K562 (cell line): ENCODE measurements around the gene TCF20. TPM values are rescaled to one million over a fixed set of nuclear protein-coding genes. Genes with fewer than 3 reads are reported as not detected.
A peak's percentile ranks its signal among the peaks of the same experiment; 100 is the strongest.

Experiments
- ATAC-seq: fragments of 200-7000 bp; cut with Tn5 transposase; 3 replicates; pipeline ENCODE4 v1.9.1; 2020; ENCODE audit warnings: moderate library complexity
- BruUV-seq: library from RNA; stranded (reverse); fragments of 400-500 nt; replicated peaks from 2 replicates; lab custom pipeline; 2021; lab: Mats Ljungman, UMichigan
- CTCF ChIA-PET: fragments of 300-600 bp; formaldehyde crosslinking; extraction: SDS; loops from one replicate; lab custom pipeline; 2021; ENCODE audit warnings: low intra/inter-chr PET ratio; lab: Yijun Ruan, JAX
- POLR2A ChIA-PET: fragments of 300-600, 350-650 bp; sonication (Branson Sonifier 250); formaldehyde crosslinking; extraction: SDS; loops from one replicate; lab custom pipeline; 2021; ENCODE audit warnings: antibody characterized with exemption, inconsistent platforms; lab: Yijun Ruan, JAX
- DNase-seq, 4 experiments: peaks; one replicate each; pipeline versions ENCODE4 v3.0.0 to v3.0.0-alpha.2; 2011 to 2018; ENCODE audit warnings: low spot score in 3 of 4, mixed read lengths in 3 of 4; ENCODE audit errors: extremely low read depth in 1 of 4
- FAIRE-seq: peaks from 2 replicates; lab custom pipeline; 2011; peaks lifted over from hg19 to GRCh38; lab: Jason Lieb, UNC
- H2AFZ ChIP-seq: 2 replicates; pipeline ENCODE4 v1.6.0; 2011; ENCODE audit warnings: low read depth, low read length, control low read depth, inconsistent platforms
- H3K27ac ChIP-seq: fragments of 200-600 bp; 3 replicates; pipeline ENCODE4 v1.8.0; 2011; ENCODE audit warnings: low read depth, mild to moderate bottlenecking, control low read depth, inconsistent platforms, low read length, moderate library complexity, mixed read lengths; ENCODE audit errors: extremely low read depth
- H3K27me3 ChIP-seq, 2 experiments: fragments of 300-600 bp in 1 of 2; 2 replicates in 1 of 2; 3 replicates in 1 of 2; pipeline versions ENCODE4 v1.6.0 to v1.8.0; 2011; ENCODE audit warnings: inconsistent platforms in 2 of 2, low read length in 2 of 2, mild to moderate bottlenecking in 1 of 2, mixed read lengths in 1 of 2, moderate library complexity in 1 of 2; ENCODE audit not compliant: control insufficient read depth in 2 of 2, insufficient read depth in 2 of 2
- H3K36me3 ChIP-seq: fragments of 300-600 bp; 3 replicates; pipeline ENCODE4 v1.8.0; 2011; ENCODE audit warnings: mild to moderate bottlenecking, low read length, inconsistent platforms; ENCODE audit not compliant: control insufficient read depth, insufficient read depth
- H3K4me1 ChIP-seq, 2 experiments: fragments of 200-600 bp in 1 of 2; replicated peaks in 1 of 2; 2 replicates in 1 of 2; 3 replicates in 1 of 2; pipeline versions ENCODE4 v1.5.1 to v1.8.0; 2011; ENCODE audit warnings: inconsistent platforms in 2 of 2, low read length in 2 of 2, mild to moderate bottlenecking in 1 of 2, mixed read lengths in 1 of 2, moderate library complexity in 1 of 2; ENCODE audit not compliant: control insufficient read depth in 2 of 2, insufficient read depth in 2 of 2
- H3K4me2 ChIP-seq: 2 replicates; pipeline ENCODE4 v1.6.1; 2011; ENCODE audit warnings: low read length, control low read depth, inconsistent platforms, mixed read lengths; ENCODE audit not compliant: insufficient read depth
- H3K4me3 ChIP-seq: fragments of 200-600 bp; sonication (generic), shearing (Covaris generic); 2 replicates; pipeline ENCODE4 v1.5.1; 2016; ENCODE audit warnings: control low read depth, inconsistent platforms
- H3K79me2 ChIP-seq: fragments of 200-600 bp; 3 replicates; pipeline ENCODE4 v1.8.0; 2011; ENCODE audit warnings: low read length, inconsistent platforms; ENCODE audit not compliant: control insufficient read depth, insufficient read depth
- H3K9ac ChIP-seq, 2 experiments: 2 replicates each; pipeline versions ENCODE4 v1.6.0 to v1.6.1; 2011; ENCODE audit warnings: low read depth in 2 of 2, low read length in 2 of 2, control low read depth in 1 of 2, inconsistent platforms in 1 of 2, mild to moderate bottlenecking in 1 of 2, mixed read lengths in 1 of 2; ENCODE audit not compliant: insufficient read depth in 1 of 2
- H3K9me1 ChIP-seq: one replicate; pipeline ENCODE4 v1.6.0; 2011; ENCODE audit warnings: inconsistent platforms, mild to moderate bottlenecking, low read length, moderate library complexity; ENCODE audit not compliant: control insufficient read depth, insufficient read depth
- H3K9me3 ChIP-seq: replicated peaks from 2 replicates; pipeline ENCODE4 v1.5.1; 2011; ENCODE audit warnings: low read depth, low read length, inconsistent platforms; ENCODE audit not compliant: control insufficient read depth, insufficient read depth
- H4K20me1 ChIP-seq: replicated peaks from 2 replicates; pipeline ENCODE4 v1.6.1; 2011; ENCODE audit warnings: low read length, inconsistent platforms, mixed read lengths; ENCODE audit not compliant: control insufficient read depth, insufficient read depth
- BRCA1 ChIP-seq, 2 experiments: fragments of 450-650 bp in 1 of 2; sonication (generic) in 1 of 2; formaldehyde crosslinking in 1 of 2; IDR thresholded peaks; 2 replicates each; pipeline versions ENCODE4 v1.5.0 to v1.6.1; 2017 to 2020; ENCODE audit warnings: mild to moderate bottlenecking in 1 of 2, missing genetic modification reagents in 1 of 2
- ESRRB ChIP-seq: fragments of 250-450 bp; sonication (Bioruptor Pico); IDR thresholded peaks from 2 replicates; pipeline ENCODE4 v1.5.0; 2020; ENCODE audit warnings: mild to moderate bottlenecking, moderate library complexity, borderline replicate concordance
- FOXO4 ChIP-seq: fragments of 450-650 bp; formaldehyde crosslinking; IDR thresholded peaks from 2 replicates; pipeline ENCODE4 v1.4.0; 2020; ENCODE audit warnings: mild to moderate bottlenecking, moderate library complexity
- ILK ChIP-seq: fragments of 450-650 bp; IDR thresholded peaks from 2 replicates; pipeline ENCODE4 v1.6.1; 2016; ENCODE audit warnings: missing genetic modification characterization, low read depth, mild to moderate bottlenecking, missing compliant biosample characterization, moderate library complexity, borderline replicate concordance
- IRF2 ChIP-seq: sonication (generic); formaldehyde crosslinking; IDR thresholded peaks from 2 replicates; pipeline ENCODE4 v1.8.1; 2022; ENCODE audit warnings: mild to moderate bottlenecking, missing genetic modification reagents
- NFE2L1 ChIP-seq: fragments of 450-650 bp; IDR thresholded peaks from 2 replicates; pipeline ENCODE4 v1.6.1; 2016; ENCODE audit warnings: missing genetic modification characterization, low read depth, mild to moderate bottlenecking, missing compliant biosample characterization, moderate library complexity, borderline replicate concordance
- PYGO2 ChIP-seq: fragments of 450-650 bp; IDR thresholded peaks from 2 replicates; pipeline ENCODE4 v1.6.1; 2016; ENCODE audit warnings: mild to moderate bottlenecking, missing genetic modification characterization, moderate library complexity, missing compliant biosample characterization
- RBM25 ChIP-seq: fragments of 200-400 bp; formaldehyde crosslinking; IDR thresholded peaks from 2 replicates; pipeline ENCODE4 v1.6.1; 2018; ENCODE audit warnings: low read length, low read depth, moderate library complexity; ENCODE audit not compliant: severe bottlenecking
- SMAD3 ChIP-seq: fragments of 450-650 bp; formaldehyde crosslinking; conservative IDR thresholded peaks from 2 replicates; pipeline ENCODE4 v1.4.0; 2020; ENCODE audit warnings: mild to moderate bottlenecking
- SRSF9 ChIP-seq: fragments of 200-400 bp; formaldehyde crosslinking; IDR thresholded peaks from 2 replicates; pipeline ENCODE4 v1.6.1; 2017; ENCODE audit warnings: low read depth, low read length, borderline replicate concordance
- TAF15 ChIP-seq: fragments of 200-400 bp; formaldehyde crosslinking; IDR thresholded peaks from 2 replicates; pipeline ENCODE4 v1.6.1; 2017; ENCODE audit warnings: mild to moderate bottlenecking, low read depth, low read length, moderate library complexity
- TARDBP ChIP-seq: fragments of 450-650 bp; IDR thresholded peaks from 2 replicates; pipeline ENCODE4 v1.6.1; 2016
- ZNF511 ChIP-seq: sonication (generic); formaldehyde crosslinking; IDR thresholded peaks from 2 replicates; pipeline ENCODE4 v1.8.0; 2022; ENCODE audit warnings: mild to moderate bottlenecking, missing genetic modification reagents
- ZNF57 ChIP-seq: fragments of 450-650 bp; formaldehyde crosslinking; IDR thresholded peaks from 2 replicates; pipeline ENCODE4 v1.4.0; 2020; ENCODE audit warnings: mild to moderate bottlenecking, moderate library complexity
- WGBS: fragments of 100-300 bp; shearing (Covaris generic); methylation state at CpG from one replicate; pipeline ENCODE4 v1.1.6; 2016; ENCODE audit warnings: low coverage, mixed read lengths; ENCODE audit not compliant: insufficient coverage; ENCODE audit errors: missing lambda C conversion rate; 5-methylcytosine and 5-hydroxymethylcytosine counted together
- in situ Hi-C: fragments of 300-500 bp; cut with MboI; formaldehyde crosslinking; loops from 4 replicates; pipeline ENCODE4 v1.15.0; 2018; ENCODE audit warnings: inconsistent platforms, mixed read lengths
- intact Hi-C: fragments of 100-400 bp; cut with micrococcal nuclease; formaldehyde crosslinking; loops from 2 replicates; pipeline ENCODE4 v1.14.2; 2022
- polyA plus RNA-seq, 8 experiments: library from polyadenylated mRNA; depleted of rRNA in 4 of 8; stranded (reverse) in 5 of 8; unstranded in 3 of 8; fragments of >200 nt; fragmentation: Nextera tagmentation in 2 of 8; fragmentation: Illumina TruSeq in 1 of 8; extraction: Ambion mirVana in 2 of 8; extraction: Trizol in 1 of 8; gene quantifications; 2 replicates each; pipeline versions ENCODE4 v1.2.1 to v1.2.3, GENCODE V29; 2011 to 2014; ENCODE audit warnings: inconsistent platforms in 1 of 8, missing spikeins in 1 of 8
- total RNA-seq, 7 experiments: library from RNA; depleted of rRNA in 6 of 7; stranded (reverse); fragments of >200 nt in 6 of 7; fragmentation: Illumina TruSeq in 2 of 7; extraction: Trizol in 2 of 7; gene quantifications; 2 replicates each; pipeline versions ENCODE4 v1.2.1 to v1.2.3, GENCODE V29; 2011 to 2021; ENCODE audit warnings: low replicate concordance in 1 of 7

TCF20 gene
- total and polyA plus RNA-seq, 9 of the 15 experiments (the other 6 are each of a cell fraction or from before 2014, with no cell fraction given) = 0.35 to 43.6 (median 17.5) TPM

DNA sequence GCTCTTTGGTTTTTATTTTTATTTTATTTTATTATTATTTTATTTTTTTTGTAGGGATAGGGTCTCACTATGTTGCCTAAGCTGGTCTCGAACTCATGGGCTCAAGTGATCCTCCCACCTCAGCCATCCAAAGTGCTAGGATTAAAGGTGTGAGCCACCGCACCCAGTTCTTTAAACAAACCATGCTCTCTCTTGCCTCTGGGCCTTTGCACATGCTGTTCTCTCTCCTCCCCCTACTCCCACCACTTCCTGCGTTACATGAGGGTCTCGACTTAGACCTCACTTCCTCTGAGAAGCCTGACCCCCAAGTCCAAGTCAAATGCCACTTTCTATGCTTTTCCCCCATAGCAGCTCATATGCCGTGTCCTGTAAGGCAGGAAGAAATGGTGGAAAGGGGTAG is 15.2 kb upstream of the TCF20 start:
- Histone ChIP-seq H4K20me1 (peaks cover 17% of the 10 kb centered on the region; the same call in 1 of the 2 replicates), H3K9me1 (no peaks in the 10 kb centered on the region), H3K9me3 (no peaks in the 10 kb centered on the region), H3K36me3 (no peaks in the 10 kb centered on the region), H3K4me2 (no peak overlapping the region), H3K4me1 (peaks cover 0 to 24% of the 10 kb centered on the region in 2 experiments; a peak in 2 of 5 replicates), H2AFZ (no peak overlapping the region), H3K4me3 (no peak overlapping the region), H3K27me3 (no peaks in the 10 kb centered on the region; a peak in 1 of 5 replicates), H3K27ac (no peak overlapping the region), H3K9ac (no peak overlapping the region), H3K79me2 (no peaks in the 10 kb centered on the region)
- no peak for DNase-seq
- FAIRE-seq = no peak
- BruUV-seq = no TSS peak
- ATAC-seq = no peak
- in situ Hi-C loops (loop anchor here (10.0 kb wide), 1 partner anchor 111 kb away; no protein-coding TSS in a partner anchor), intact Hi-C loops (no loop called here)
- 20% methylated on average over 4 of the region's 5 CpGs for WGBS
- ChIA-PET POLR2A (no interaction called here), CTCF (no interaction called here)
- TF ChIP-seq PYGO2 = no peak
- peak; percentile 47 for TF ChIP-seq RBM25

GRCh38 chr22:42284643-42285181 is 14.3 kb upstream of the TCF20 start:
- H3K4me3 ChIP-seq = no peak overlapping the region
- no peaks in the 10 kb centered on the region for H3K36me3 ChIP-seq
- intact Hi-C loops (no loop called here), in situ Hi-C loops (loop anchor here (10.0 kb wide), 1 partner anchor 110 kb away; no protein-coding TSS in a partner anchor)
- no peak overlapping the region; a peak in 1 of 4 replicates for H3K9ac ChIP-seq
- POLR2A ChIA-PET = interaction anchor here (0.8 kb wide), 1 partner anchor 9 kb away, joined by 3 read pairs; no protein-coding TSS in a partner anchor
- no peak overlapping the region for H3K4me2 ChIP-seq
- H3K9me1 ChIP-seq = no peaks in the 10 kb centered on the region
- H3K9me3 ChIP-seq = no peaks in the 10 kb centered on the region
- CTCF ChIA-PET = no interaction called here
- no peak for FAIRE-seq
- BruUV-seq = no TSS peak
- H3K27me3 ChIP-seq = no peaks in the 10 kb centered on the region; a peak in 1 of 5 replicates
- no peak overlapping the region for H3K27ac ChIP-seq
- WGBS = 36% methylated on average over 13 of the region's 14 CpGs
- peaks cover 0 to 21% of the 10 kb centered on the region in 2 experiments; a peak in 2 of 5 replicates for H3K4me1 ChIP-seq
- no peaks in the 10 kb centered on the region for H3K79me2 ChIP-seq
- no peak for ATAC-seq
- DNase-seq = no peak
- H2AFZ ChIP-seq = no peak overlapping the region
- peaks cover 17% of the 10 kb centered on the region; the same call in 1 of the 2 replicates for H4K20me1 ChIP-seq
- no peak for TF ChIP-seq BRCA1 (IDR thresholded peaks at IDR 0.05)
- TF ChIP-seq BRCA1 (CRISPR knock-in tag; IDR thresholded peaks at IDR 0.05) = no peak
- TF ChIP-seq SMAD3 (CRISPR knock-in tag) = no peak
- no peak for TF ChIP-seq TARDBP
- no peak for TF ChIP-seq TAF15
- no peak for TF ChIP-seq NFE2L1 (tag)
- no peak for TF ChIP-seq ZNF511 (CRISPR knock-in tag)
- TF ChIP-seq IRF2 = no peak
- TF ChIP-seq FOXO4 (CRISPR knock-in tag) = no peak
- no peak for TF ChIP-seq ZNF57 (CRISPR knock-in tag)
- no peak for TF ChIP-seq ILK (tag)
- TF ChIP-seq ESRRB = no peak
- TF ChIP-seq SRSF9 = no peak
